SK-N-SH (cell line): ENCODE data around the gene EIF4G1. TPM values are rescaled to one million over a fixed set of nuclear protein-coding genes. Genes with fewer than 3 reads are reported as not detected.

Source experiments
- CHD2 ChIP-seq: fragments of 150-350 bp; IDR thresholded peaks from 2 replicates; pipeline ENCODE4 v1.6.1; 2018; ENCODE audit warnings: low read length; ENCODE audit not compliant: partially characterized antibody
- CTCF ChIP-seq: fragments of 200-600 bp; sonication (generic); IDR thresholded peaks from 2 replicates; pipeline ENCODE4 v1.6.1; 2017; ENCODE audit warnings: antibody characterized with exemption, mild to moderate bottlenecking, moderate library complexity
- ELF1 ChIP-seq: IDR thresholded peaks from 2 replicates; pipeline ENCODE4 v1.4.0; 2012
- EP300 ChIP-seq, 2 experiments: IDR thresholded peaks; 2 replicates each; pipeline versions ENCODE4 v1.4.0 to v1.6.1; 2012; ENCODE audit warnings: borderline replicate concordance in 1 of 2, low read depth in 1 of 2, low read length in 1 of 2
- EZH2phosphoT487 ChIP-seq: fragments of 200-600 bp; sonication (generic); IDR thresholded peaks from 2 replicates; pipeline ENCODE4 v1.6.1; 2017; ENCODE audit warnings: low read depth, mixed run types, mild to moderate bottlenecking, antibody characterized with exemption, moderate library complexity, borderline replicate concordance
- FOXM1 ChIP-seq: IDR thresholded peaks from 2 replicates; pipeline ENCODE4 v1.4.0; 2012; ENCODE audit warnings: low read depth, mild to moderate bottlenecking
- MAX ChIP-seq: IDR thresholded peaks from 2 replicates; pipeline ENCODE4 v1.4.0; 2012; ENCODE audit warnings: low read depth
- MEF2A ChIP-seq: IDR thresholded peaks from 2 replicates; pipeline ENCODE4 v1.4.0; 2012; ENCODE audit warnings: low read depth, borderline replicate concordance
- MXI1 ChIP-seq: IDR thresholded peaks from 2 replicates; pipeline ENCODE4 v1.6.1; 2012; ENCODE audit warnings: mild to moderate bottlenecking, low read depth, low read length, improper control_type of control experiment
- NFIC ChIP-seq: IDR thresholded peaks from 2 replicates; pipeline ENCODE4 v1.4.0; 2012; ENCODE audit warnings: borderline replicate concordance
- PBX3 ChIP-seq: IDR thresholded peaks from 2 replicates; pipeline ENCODE4; 2012
- RCOR1 ChIP-seq: fragments of 150-350 bp; IDR thresholded peaks from 2 replicates; pipeline ENCODE4 v1.6.1; 2017; ENCODE audit warnings: antibody characterized with exemption, low read length
- REST ChIP-seq: IDR thresholded peaks from 2 replicates; pipeline ENCODE4 v1.6.1; 2012; ENCODE audit warnings: mild to moderate bottlenecking, low read depth, low read length, moderate library complexity
- RXRA ChIP-seq: IDR thresholded peaks from 2 replicates; pipeline ENCODE4 v1.4.0; 2012; ENCODE audit warnings: low read depth, mild to moderate bottlenecking, borderline replicate concordance
- SIN3A ChIP-seq: IDR thresholded peaks from 2 replicates; pipeline ENCODE4 v1.6.1; 2012; ENCODE audit warnings: low read depth, mild to moderate bottlenecking, low read length, moderate library complexity, borderline replicate concordance
- SMC3 ChIP-seq: IDR thresholded peaks from 2 replicates; pipeline ENCODE4 v1.6.1; 2012; ENCODE audit warnings: low read depth, low read length, improper control_type of control experiment
- TCF12 ChIP-seq: IDR thresholded peaks from 2 replicates; pipeline ENCODE4 v1.4.0; 2012
- TEAD4 ChIP-seq: IDR thresholded peaks from 2 replicates; pipeline ENCODE4 v1.4.0; 2012; ENCODE audit warnings: mild to moderate bottlenecking, borderline replicate concordance; ENCODE audit not compliant: insufficient read depth
- YY1 ChIP-seq: IDR thresholded peaks from 2 replicates; pipeline ENCODE4 v1.4.0; 2012; ENCODE audit warnings: low read depth, mild to moderate bottlenecking
- ZBTB33 ChIP-seq: IDR thresholded peaks from 2 replicates; pipeline ENCODE4 v1.4.0; 2012; ENCODE audit warnings: low read depth, borderline replicate concordance
- polyA plus RNA-seq, 3 experiments: library from polyadenylated mRNA; depleted of rRNA; stranded (reverse); fragments of >200 nt; gene quantifications; 2 replicates each; pipeline ENCODE4 v1.2.3, GENCODE V29; 2012

EIF4G1 gene
- polyA plus RNA-seq, 1 of the 3 experiments (the other 2 are of a cell fraction): 262 TPM

GRCh38 chr3:184332370-184333090 lies 18.1 kb downstream of the EIF4G1 start (continued):
- TF ChIP-seq REST (0 out of 2 replicates have a peak, but pooled peaks have one; percentile 15), YY1 (no peak), NFIC (peak; percentile 66), SMC3 (no peak), MXI1 (no peak), EZH2phosphoT487 (no peak), ZBTB33 (no peak), RXRA (no peak), FOXM1 (no peak), MAX (peak; percentile 74), CTCF (no peak), MEF2A (no peak), TEAD4 (peak; percentile 69; the same call in 1 of the 2 replicates), EP300 (IDR thresholded peaks at IDR 0.05; ENCODE audit: borderline replicate concordance in 1 of 2, low read depth in 1 of 2, low read length in 1 of 2) (no peak), PBX3 (peak; percentile 33; the same call in 1 of the 2 replicates), RCOR1 (no peak), CHD2 (no peak), SIN3A (0 out of 2 replicates have a peak, but pooled peaks have one; percentile 59), ELF1 (no peak), TCF12 (peak; percentile 76)
